Erythroblast (primary cell): ENCODE data around the gene RAB17.

Source experiments
- GATA1 ChIP-seq: IDR thresholded peaks from 2 replicates; pipeline ENCODE4 v1.6.1; 2011; ENCODE audit warnings: low read depth, mild to moderate bottlenecking, control low read depth, low read length, moderate library complexity
- POLR2A ChIP-seq: IDR thresholded peaks from 2 replicates; pipeline ENCODE4 v1.6.1; 2011; ENCODE audit warnings: mild to moderate bottlenecking, low read length

DNA sequence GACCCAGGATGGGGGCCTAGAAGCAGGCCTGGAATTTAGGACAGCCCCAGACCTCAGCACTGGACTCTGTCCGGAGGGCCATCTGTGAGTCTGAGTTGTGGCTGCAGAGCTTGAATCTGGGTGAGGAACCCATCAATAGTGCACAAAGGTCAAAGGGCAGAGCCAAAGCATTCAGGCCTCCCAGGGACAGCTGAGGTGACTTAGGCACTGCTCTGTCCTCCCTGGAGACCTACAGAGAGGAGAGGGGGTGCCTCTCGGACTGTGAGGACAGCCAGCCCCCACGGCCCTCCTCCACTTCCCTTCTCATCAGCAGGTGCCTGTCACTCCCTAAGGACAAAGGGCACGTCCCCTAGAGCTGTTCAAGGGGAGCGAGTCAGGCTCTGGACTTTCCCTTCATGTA is 49.3 kb downstream of the RAB17 start:
- no peak for TF ChIP-seq POLR2A
- no peak for TF ChIP-seq GATA1
